GM21360 (cell line): ENCODE data around the gene TMEM184A.

Experiments used
- ATAC-seq: cut with Tn5 transposase; IDR thresholded peaks from one replicate; pipeline ENCODE4 v1.9.1; 2021; ENCODE audit warnings: mild to moderate bottlenecking, moderate library complexity; ENCODE audit not compliant: unreplicated experiment

Gene TMEM184A

DNA sequence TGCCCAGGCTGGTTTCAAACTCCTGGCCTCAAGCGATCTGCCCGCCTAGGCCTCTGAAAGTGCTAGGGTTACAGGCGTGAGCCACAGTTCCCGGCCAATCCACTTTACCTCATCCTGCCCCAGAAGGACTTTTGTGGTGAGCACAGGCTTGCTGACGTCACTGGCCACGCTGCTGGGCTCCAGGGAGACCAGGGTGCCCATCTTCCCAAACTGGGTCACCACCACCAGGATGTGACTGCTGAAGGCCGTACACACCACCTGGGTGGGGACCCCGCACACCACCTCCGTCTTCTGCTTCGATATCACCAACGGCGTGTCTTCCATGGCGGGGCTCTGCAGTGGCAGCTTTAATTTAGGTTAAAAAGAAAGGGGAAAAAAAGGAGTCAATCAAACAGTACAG, 13.0 kb upstream of the TMEM184A start:
- ATAC-seq: no peak

DNA sequence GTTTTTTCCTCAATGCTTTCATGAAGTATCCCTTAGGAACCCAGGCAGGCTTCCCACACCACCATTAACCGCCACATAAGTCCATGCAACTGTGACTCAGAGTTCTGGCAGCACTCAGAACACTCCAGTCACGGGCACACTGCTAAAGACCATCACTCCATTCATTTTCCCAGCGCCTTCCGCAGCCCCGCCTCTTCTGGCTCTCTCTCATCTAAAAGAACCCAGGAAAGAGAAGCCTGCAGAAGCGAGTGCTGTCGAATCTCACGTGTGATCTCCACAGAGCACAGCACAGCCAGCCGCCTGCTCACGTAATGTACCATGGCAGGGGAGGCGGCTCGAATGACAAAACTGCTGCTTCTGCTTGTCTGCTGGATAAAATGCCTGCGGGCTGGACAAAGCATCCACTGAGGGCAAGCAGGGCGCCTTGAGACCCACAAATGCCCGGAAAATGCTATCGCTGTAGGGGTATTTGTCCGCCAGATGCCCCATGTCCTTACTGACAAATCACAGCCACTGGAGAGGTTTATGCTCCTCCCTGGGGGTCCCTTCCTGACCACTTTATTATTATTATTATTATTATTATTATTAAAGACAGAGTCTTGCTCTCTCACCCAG, 12.0 kb upstream of the TMEM184A start:
- ATAC-seq: no peak

DNA sequence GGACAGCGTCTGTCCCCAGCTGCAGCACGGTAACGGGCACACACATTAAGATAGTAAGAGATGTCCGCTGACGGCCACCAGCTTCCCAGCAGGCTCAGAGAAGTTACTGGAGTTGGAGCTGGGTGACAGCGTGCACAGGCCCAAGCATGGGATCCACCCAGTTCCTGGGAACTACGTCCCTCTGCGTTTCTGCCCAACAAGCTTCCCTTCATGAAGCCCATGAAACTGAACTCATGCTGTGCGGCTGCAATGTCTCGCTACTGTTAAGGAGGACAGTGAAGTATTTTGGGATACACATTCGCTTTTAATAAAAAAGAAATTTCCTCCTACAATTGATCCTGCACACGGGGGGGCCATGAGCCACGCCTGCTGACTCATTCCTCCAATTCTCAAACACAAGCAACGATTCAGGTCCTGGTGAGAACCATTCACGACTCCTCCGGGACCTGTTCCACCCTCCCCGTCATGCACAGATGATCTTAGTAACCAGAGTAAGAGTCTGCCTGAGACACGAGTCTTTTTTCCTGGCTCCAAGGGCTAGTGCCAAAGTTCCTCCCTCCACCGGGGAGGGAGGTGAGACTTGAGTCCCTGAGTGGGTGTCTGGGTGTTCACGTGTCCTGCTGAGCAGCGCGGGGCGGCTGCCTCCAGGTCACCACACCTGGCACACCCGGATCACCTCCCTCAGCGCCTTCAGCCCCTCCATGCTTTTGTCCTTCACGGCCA, 11.2 kb upstream of the TMEM184A start:
- no peak for ATAC-seq

DNA sequence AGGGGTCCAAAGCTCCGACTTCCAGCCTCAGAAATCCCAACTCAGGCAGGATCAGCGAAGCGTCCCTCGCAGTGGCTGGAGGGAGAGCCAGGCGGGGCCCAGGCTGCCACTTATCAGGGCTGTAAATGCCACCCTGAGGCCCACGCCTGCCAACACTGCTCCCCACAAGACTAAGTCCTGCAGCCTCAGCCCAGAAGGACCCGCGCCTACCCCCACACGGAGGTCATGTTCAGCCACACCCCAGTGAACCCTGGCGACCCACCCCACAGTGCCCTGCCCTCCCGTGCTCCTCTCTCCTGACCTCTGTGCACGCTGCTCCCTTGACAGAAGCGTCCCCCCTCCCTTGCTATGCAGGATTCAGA, 10.7 kb upstream of the TMEM184A start:
- ATAC-seq: no peak

DNA sequence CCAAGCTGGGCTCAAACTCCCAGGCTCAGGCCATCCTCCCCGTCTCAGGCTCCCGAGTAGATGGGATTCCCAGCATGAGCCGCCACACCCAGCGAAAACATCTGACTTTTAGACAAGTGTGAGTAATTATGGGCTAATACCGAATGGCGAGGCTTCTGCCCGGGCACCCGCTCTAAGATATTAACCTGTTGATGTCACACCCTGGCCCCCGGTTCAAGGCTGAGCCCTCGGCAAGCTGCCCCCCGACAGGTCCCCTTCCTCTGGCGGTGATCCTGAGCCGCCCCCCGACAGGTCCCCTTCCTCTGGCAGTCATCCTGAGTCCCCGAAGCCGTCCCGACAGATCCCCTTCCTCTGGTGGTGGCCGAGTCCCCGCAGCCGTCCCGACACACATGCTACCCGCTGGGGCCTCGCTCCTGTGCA, 8.6 kb upstream of the TMEM184A start:
- ATAC-seq: no peak

DNA sequence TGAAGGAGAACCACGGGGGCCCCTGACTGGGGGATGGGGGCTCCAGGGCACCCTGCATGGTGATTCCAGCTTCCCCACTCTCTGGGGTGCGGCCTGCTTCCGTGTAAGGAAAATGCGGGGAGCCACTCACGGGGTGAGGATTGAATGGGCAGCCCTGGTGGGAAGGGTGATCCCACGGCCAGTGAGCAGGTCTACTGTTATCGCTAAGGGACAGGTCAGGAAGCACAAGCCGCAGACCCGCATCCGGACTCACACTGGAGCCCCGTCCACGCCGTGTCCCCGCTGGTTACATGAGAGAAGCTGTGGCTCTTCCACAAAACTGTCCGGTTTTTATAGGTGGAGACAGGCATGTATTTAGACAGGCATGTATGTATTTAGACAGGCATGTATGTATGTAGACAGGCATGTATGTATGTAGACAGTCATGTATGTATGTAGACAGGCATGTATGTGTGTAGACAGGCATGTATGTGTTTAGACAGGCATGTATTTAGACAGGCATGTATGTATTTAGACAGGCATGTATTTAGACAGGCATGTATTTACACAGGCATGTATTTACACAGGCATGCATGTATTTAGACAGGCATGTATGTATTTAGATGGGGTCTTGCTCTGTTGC, 8.1 kb upstream of the TMEM184A start:
- no peak for ATAC-seq

DNA sequence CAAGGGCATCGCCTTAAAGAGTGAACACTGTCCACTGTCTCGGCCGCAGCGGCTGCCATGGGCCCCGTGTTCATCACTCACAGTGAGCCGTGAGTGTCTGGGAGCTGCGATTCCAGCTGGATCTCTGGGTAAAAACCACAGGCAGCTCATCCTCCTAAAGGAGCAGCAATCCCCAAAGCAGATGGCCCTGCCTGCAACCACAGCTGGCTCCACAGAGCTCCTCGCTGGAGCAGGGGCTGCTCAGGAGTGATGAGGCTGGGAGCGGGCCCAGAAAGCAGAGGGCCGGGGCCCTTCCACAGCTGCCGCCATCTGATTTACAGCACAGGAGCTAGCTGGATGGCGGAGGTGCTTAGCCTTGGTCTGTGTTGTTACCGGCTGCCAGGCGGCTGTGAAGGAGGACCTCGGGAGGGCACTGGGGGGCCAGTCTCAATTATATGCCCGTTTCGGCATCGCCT, 6.6 kb upstream of the TMEM184A start:
- no peak for ATAC-seq

DNA sequence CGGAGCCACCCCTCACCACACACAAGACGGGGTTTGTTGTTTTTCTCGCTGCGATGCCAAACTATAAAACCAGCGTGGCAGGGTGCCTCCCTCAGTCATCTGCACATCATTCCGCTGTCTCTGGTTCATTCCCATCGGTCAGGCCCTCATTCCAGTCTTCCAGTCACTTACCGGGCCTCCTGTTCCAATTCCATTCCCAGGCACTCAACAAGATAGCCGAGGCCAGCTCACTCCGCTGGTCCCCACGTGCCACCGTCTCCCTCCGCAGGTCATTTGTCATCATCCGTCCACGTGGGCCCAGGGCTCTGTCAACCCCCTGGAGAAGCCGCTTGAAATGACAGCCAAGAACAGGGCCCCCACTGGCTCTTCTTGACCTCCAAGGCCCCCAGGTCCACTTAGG, 6.1 kb upstream of the TMEM184A start:
- ATAC-seq: no peak

DNA sequence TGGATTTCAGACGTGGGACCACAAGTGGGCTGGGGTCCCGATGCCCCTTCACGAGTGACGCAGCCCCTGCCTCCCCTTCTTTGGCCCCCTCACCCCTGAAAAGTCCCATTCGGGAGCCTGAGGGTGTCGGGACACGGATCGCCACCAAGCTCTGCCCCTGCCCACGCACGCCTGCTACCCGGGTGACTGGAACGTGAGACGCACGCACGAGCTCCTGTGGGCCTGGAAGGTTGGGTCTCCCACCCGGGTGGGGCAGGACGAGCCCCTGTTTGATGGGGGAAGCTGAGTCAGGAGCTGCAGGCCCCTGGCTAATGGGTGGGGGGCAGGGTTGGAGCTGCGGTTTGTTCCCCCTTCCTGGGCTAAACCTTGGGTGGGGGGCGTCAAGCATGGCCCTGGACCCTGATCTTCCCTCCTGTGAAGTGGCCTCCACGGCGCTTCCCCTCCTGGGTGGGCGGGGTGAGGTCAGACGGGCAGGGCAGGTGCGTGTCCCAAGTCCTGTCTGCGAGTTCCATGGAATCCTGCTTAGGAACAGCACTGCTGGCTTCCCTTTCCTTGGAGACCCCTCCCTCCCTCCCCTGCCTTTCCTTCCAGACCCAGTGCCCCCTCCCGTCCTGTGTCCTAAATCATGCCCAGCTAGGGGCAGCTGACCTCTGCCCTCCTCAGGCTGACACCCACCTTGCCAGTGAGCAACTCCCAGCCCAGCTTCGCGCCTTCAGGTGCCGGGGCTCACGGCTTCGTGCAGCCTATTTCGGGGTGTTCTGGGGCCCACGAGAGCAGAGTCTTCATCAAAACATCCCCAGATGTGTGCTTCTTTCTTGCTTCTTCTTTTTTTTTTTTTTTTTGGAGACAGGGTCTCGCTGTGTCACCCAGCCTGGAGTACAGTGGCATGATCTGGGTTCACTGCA, 5.3 kb upstream of the TMEM184A start:
- ATAC-seq: no peak

DNA sequence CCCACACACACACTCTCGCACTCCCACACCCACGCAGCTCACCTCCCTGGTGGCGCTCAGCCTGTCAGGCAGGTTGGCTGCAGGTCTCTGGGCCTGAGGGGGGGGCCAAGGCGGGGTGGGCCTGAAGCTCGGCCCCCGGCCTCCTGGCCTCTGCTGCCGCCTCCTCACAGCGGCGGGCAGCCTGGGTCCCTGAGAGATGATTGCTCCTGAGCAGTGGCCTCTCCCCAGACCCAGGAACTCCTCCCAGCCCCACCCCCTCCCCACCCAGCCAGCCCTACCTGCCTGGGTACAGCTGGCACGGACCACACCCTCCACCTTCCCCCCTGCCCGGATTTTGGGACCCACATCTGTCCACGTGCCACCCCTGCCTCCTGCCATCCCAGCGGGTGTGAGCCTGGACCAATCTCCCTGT, 4.6 kb upstream of the TMEM184A start:
- ATAC-seq: no peak

DNA sequence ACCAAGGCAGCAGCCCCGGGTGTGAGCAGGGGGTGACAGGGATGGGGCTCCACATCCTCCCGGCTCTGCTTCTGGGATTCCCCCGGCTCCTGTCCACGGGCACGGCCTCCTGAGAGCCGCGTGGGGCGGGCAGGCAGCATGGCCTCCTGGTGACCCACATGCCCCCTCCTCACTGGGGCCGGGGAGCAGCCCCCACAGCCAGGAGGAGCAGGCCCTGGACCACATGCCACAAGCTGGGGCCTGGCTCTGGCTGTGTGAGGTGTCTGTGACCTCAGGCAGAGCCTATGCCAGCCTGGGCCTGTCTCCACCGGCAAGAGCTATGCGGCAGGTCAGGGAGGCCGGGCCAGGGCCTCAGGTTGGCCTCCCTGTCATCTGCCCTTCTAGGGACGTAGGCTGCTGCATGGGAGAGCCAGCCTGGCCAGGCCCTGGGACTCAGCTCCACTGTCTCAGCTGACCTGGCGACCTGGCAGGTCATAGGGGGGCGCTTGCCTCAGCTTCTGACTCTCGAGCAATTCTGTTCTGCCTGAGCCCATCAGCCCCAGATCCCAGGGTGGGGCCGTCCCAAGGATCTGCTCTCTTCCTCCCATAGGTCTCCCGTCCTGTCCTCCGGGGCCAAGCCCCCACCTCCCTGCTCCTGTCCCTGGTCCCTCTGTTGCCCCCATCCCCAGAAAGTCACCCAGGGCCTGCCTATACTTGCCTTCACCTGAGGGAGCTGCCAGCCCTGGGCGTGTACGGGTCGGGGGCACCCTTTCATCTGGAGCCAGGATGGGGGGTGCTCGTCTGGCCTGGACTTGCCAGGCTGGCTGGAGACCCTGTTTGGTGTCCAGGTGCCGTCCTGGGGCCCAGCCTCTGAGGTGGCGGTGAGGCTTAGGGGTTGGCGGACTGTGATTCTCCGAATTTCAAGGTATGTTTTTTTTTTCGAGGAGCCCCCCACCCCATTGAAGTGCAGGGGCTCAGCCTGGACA, 3.9 kb upstream of the TMEM184A start:
- no peak for ATAC-seq

DNA sequence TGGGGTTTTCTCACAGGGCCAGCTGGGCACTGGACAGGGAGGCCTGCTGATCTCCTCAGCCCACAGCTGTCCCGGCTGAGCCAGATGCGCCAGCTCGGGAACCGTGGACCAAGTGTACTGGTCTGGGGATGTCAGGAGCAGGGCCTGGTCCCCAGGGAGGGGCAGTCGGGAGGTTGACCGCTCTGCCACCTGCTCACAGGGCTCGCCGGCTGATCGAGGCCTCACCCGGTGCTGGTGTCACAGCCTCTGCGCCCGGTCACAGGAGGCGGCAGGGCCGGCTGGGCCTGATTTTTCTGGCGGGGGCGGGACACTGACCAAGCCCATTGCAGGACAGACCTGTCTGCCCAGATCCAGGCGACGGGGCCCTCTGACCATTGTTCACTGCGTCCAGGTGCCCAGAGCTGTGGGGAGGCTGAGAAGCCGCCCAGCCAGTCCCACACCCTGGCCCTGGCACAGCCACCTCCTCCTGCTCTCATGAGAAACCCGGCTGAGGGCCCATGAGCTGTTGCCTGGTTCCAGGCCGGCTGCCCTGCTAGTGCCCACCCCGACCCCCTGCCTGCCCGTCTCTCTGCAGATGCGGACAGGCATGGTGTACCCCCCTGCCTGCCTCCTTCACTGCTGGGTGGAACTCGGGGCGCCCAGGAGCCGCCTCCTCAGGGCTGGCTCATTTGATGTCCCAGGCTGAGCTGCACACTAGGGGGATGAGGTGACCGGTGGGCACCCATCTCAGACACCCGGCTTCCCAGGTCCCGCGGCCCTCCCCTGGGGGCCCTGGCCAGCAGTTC, 3.0 kb upstream of the TMEM184A start:
- no peak for ATAC-seq

DNA sequence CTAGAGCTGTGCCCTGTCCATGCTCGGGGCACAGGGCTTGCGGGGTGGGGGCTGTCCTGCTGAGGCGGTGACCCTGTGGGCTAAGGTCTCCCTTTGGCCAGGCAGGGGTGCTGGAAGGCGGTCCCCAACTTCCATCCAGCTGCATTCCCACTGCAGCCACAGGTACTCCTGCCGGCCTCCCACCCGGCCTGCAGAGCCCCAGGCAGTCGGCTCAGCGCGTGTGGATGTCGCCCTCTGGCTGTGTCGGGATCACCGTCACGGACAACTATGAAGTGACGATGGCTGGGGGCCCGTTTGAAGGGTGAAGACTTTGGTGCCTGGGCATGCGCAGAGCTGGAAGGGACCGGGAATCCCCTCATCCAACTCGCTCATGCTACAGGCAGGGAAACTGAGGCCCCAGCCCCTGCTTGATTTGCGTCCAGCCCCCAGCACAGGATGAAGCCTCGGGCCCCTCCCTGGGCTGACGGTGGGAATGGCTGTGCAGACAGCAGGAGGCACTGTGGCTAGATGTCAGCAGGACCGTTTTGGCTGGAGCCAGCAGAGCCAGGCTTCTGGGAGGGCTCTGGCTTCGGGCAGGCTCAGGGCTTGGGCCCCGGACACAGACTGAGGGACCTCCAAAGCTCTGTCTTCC, 2.3 kb upstream of the TMEM184A start:
- no peak for ATAC-seq

DNA sequence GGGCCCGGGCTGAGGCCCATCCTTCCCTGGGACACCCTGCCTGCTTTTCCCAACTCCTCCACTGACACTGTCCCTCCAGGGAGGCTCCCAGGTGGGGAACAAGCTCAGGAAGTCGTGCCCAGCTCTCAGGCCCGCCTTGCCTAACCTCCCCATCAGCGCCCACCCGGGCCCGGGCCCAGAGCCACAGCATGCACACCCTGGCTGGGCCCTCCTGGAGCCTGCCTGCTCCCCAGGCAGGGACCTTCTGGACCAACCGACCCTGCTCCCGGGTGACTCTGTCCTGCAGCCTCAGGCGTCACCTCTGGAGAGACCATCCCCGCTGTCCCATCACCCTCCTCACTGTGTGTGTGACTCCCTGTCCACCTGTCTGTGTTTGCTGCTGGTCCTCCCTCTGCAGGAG, 1.8 kb upstream of the TMEM184A start:
- ATAC-seq: no peak

DNA sequence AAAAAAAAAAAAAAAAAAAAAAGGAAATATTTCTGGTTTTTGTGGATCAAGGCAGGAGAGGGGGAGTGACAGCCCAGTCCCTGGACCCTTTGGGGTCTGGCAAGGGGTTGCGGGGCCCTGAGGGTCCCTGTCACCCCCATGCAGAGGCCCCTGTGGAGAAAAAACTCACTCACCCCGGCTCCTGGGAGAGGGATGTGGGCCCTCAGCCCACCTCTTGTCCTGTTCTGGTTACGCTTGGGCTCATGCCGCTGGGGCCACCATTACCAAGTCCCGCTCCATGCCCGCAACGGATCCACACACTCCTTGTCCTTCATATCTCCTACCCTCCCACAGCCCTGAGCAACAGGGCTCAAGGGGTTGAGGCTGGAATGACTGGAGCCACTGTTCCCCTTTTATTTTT, 1.0 kb upstream of the TMEM184A start:
- no peak for ATAC-seq

DNA sequence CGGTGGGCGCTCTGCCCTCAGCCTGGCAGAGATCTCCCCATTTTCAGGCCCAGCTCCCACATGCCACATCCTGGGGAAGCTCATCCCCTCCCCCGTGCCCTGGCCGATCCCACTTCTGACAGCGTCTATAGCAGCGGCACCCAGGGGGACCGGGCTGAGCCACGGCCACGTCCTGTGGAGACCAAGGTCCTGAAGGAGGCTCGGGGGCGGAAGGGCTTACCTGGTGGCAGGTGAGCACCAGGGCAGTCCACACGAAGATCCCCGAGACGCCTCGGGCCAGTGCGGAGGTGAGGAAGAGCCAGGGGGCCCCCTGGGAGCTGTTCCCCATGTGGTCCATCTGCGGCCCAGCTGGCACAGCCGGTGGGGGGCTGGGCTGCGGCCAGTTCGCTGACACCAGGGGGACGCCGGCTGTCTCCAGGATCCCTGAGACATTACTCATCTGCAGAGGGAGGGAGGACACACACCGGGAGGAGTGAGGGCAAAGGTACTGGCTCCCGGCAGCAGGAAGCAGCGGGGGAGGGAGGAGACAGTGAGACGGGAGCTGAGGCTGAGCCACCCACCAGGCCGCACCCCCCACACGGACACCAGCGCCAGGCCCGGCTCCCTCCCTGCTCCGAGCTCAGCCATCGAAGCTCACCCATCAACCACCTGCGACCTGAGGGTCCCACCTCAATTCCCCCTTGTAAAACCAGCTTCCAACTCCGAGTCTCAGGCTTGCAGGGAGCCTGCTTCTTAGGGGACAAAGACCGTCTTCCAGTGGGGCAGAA, 776 bp downstream of the TMEM184A start:
- ATAC-seq: no peak

DNA sequence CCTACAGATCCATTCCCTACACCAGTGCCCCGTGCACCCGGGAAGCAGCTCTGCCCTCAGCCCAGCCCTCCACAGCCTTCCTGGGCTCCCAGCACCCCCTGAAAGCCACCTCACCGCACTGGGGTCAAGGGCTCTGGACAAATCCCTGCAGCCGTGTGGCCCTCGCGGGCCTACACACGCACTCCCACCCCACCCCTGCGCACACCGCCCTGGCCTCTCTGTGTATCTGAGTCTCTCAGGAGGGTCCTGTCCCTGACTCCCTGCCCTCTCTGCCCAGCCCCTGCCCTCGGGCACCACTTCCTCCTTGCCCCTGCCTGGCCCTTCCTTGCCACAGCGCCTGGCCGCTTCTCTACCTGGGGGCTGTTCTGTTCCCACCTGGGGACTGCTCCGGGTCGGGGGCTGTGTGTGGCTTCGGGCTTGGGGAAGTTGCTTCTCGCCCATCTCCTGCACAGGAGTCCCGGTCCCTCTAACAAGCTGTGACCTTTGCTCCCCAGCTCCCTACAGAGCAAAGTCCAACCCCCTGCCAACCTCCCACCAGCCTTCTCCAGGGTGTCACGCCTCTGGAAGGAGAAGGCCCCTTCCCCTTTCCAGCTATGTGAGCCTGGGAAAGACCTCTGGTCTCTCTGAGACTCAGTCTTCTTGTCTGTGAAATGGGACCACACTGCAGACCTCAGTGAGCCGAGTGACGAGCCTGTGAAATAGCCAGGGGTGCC, 1.5 kb downstream of the TMEM184A start:
- no peak for ATAC-seq
